NCI-H146 (cell line): ENCODE measurements around the gene KAT8.
A peak's percentile ranks its signal among the peaks of the same experiment; 100 is the strongest.
"Not testable (repeated sequence)": the region's sequence is repeated elsewhere in the genome, so short reads cannot be mapped to it uniquely, and the experiment has no call there.

Experiments used
- DNase-seq: peaks from one replicate; lab custom pipeline; 2025; lab: John Stamatoyannopoulos, UW

Gene KAT8

DNA sequence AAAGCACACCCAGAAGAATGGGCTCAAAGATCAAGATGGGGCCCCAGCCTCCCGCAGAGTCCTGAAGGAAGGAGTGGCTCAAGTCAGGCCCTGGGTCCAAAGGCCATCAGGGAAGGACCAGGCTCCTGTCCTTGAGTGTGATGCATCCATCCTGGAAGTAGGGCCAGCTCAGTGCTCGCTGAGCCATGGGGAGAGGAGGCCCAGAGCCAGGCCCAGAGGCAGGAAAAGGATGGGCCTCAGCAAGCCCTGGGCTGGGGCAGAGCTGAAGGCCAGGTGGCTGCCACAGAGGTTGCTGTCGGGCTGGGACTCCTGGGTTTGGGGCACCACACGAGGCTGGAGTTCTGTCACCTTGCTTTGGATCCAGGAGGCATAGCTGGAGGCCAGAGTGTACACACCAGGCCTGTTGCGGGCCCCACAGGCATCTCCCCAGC lies 14.4 kb downstream of the KAT8 start:
- DNase-seq = no peak

DNA sequence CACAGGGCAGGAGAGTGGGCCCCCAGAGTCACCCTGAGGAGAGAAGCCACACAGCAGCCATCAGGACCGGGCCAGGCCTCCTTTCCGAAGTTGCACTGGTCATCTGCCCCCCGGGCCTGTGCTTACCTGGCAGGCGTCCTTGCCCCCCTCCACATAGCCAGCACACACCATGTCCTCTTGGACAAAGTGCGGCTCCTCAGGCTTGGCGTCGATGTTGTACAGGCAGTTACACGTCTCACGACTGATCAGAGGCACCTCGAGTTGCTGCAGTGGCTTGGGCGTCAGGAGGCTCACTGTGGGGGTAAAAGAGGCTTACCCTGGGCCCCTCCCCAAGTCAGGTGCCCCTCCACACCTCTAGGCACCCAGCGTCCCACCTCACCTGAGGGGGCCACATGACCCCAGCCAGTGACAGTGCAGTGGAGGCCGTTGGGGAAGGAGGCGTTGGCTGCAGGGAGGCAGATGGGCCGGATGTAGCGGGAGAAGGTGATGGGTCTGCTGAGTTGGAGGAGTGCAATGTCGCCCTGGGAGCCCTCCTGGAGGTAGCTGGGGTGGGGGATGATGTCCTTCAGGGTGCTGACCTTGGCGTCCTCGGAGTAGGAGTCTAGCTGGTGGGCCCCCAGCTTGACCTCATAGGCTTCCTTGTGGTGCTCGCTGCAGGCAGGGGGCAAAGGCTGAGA lies 15.0 kb downstream of the KAT8 start:
- DNase-seq = no peak

DNA sequence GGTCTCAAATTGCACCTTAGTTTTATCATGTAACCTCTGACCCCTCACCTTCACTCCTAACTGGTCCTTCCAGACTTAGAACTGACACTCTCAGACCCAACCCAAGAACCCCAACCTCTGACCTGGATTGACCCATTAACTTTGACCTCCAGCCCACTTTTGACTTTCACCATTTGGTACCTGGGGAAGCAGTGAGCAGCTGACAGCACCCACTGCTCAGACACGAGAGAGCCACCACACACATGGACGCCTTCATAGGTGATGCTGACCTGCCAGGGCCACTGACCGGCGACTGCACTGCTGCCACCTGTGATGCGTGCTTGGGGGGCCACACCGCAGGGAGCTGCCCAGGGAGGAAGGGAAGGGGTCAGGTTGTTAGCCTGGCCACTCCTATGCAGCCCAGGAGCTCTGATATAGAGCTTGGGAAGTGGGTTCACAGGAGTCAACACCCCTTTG lies 15.6 kb downstream of the KAT8 start:
- DNase-seq = no peak

DNA sequence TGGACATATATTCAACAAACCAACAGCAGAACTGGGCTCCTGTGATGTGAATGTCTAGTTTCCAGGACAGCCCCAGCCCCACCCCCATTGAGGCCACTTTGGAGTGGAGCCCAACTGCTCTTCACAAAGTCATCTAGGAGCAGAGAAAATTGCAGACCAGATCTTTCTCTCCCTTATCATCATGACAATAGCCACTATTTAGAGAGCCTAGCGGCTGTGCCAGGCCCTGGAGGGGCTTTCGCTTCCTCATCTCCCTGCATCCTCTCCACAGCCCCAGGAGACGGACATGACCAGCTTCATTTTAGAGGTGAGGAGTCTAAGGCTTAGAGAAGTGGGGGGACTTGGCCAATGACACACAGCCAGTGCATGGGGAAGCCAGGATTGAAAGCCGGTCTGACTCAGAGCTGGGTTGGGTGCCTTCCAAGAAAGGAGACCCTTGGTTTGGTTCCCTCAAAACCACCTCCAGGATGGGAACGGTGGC lies 16.7 kb downstream of the KAT8 start:
- no peak for DNase-seq

DNA sequence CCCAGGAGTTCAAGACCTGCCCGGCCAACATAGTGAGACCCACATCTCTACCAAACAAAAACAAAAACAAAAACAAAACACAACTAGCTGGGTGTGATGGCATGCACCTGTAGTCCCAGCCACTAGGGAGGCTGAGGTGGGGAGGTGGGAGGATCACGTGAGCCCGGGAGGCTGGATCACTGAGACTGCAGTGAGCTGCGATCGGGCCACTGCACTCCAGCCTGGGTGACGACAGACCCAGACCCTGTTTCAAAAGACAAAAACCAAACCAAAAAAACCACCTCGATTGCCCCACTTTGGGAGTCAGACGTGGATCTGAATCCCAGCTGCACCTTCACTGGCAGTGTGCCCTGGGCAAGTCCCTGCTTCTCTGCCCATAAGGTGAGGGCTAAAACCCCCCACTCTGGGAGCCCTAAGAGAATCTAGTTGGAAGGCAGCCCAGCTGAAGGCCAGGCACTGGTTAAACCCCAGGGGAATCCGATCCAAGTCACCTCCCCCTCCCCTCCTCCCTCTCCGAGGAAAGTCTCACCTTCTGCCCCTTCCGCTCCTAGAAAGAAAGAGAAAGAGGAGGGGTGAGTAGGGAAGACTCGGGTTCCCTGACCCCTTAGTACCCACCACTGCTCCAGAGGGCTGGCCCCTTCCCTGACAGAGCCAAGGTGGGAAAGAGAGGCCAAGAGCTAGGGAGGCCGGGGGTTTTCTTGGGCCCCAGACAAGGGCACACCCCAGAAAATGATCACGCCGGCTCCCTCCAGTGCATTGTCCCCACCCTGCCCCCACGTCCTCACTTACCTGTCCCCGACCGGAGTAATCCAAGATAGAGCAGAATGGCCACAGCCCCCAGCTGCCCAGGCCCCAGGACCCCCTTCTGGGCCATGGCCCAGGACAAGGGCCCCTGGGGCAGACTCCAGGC lies 17.4 kb downstream of the KAT8 start:
- no peak for DNase-seq

DNA sequence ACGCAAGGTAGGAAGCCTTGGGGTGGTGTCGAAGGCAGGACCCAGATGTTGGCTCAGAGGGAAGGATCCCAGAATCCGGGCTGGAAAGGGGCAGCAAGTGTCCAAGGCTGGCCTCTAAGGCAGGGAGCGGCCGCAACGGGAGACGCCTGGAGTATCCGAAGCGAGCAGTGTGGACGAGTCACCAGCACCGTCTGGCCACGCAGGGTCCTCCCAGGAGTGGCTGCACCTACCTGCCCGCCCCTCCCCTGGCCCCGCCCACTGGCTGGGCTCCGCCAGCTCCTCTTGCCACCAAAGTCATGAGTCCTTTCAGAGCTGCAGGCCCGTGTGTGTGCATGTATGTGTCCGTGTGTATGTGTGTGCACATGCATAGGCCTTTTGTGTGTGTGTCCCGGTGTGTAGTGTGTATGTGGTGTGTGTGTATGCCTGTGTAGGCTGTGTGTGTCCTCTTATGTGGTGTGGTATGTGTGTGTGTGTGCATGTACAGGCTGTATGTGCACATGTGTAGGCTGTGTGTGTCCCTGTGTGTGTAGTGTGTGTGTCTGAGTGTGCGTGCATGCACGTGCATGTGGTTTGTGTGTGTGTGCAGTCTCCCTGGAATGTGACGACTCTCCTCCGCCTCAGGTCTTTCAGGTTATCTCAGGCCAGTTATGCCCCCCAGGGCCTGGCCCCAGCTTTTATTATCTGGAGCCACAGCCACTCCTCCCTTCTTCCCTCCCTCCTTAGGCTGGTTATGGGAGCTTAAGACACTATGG lies 18.2 kb downstream of the KAT8 start, which contains the start of gene PRSS8:
Gene PRSS8, minus strand, starts transcription at position 193 of the 752 bp plus-strand sequence. CDS start 229 bp downstream, outside the sequence.
- peak; percentile 32 for DNase-seq

DNA sequence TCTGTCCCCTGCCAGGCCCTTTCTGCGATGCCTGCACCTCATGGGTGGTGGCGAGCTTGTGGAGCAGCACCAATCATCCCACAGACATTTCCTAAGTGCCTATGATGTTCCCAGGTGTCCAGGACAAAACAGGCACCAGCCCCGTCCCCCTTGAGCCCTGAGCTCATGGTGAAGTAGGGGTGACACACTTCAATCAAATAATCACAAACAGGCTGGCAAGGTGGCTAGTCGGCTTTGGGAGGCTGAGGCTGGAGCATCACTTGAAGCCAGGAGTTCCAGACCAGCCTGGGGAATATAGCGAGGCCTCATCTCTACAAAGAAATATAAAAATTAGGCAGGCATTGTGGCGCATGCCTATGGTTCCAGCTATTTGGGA lies 18.8 kb downstream of the KAT8 start:
- no peak for DNase-seq

DNA sequence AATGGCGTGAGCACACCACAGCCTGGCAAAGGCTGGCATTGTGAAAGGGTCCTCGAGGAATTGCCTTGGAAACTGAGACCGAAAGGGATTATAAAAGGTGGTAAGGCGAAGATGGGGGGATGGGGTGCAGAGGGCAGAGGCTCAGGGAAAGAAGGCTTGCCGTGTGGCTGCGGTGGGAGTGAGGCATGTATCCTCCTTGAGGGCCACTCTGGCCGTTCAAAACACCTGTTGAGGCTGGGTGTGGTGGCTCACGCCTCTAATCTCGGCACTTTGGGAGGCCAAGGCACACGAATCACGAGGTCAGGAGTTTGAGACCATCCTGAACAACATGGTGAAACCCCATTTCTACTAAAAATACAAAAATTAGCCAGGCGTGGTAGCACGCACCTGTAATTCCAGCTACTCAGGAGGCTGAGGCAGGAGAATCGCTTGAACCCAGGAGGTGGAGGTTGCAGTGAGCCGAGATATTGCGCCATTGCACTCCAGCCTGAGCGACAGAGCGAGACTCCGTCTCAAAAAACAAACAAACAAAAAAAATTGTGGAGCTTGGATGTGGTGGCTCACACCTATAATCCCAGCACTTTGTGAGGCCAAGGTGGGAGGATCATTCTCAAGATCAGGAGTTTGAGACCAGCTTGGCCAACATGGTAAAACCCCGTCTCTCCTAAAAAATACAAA lies 19.5 kb downstream of the KAT8 start:
- not testable (repeated sequence) for DNase-seq

DNA sequence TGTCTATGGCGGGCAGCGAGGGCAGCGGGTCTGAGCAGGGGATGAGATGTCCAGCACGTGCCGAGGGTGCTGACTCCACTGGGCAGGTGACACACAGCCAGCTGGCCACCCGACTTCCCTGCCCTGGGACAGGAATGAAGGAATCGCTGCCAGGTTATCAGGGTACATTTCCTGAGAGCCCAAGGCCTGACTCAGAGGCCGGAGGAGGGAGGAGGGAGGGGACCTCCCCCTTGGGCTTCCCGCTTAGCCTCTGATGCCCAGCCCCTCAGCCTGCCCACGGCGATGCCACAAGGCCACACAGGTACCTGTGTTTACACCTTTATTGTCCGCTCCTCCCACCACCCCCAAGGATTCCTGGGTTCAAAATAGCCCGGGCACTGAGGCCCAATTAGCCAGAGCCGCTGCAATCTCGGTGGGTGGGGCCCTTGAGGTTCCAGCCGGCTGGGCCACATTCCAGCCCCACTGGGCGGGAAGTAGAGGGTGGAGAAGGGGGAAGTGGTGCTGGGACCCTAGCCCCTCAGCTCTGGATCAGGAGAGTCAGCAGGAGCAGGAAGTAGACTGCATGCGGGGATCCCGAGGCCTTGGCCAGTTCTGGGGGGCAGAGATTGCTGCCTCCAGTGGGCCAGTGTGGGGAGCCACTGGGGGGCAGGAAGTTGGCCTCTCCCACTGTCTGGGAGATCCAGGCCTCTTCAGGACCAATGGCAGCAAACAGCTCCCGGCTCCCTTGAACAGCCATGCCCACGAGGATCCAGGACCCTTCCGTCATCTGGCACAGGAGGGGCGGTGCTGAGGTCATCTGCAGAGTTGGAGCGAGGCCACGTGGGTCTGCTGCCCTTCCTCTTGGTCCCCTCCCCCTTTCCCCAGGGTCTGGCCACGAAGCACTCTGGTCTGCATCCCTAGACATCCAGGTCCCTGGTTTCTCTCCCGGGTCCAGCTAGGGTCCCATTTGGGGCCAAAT lies 21.4 kb downstream of the KAT8 start:
- no peak for DNase-seq

DNA sequence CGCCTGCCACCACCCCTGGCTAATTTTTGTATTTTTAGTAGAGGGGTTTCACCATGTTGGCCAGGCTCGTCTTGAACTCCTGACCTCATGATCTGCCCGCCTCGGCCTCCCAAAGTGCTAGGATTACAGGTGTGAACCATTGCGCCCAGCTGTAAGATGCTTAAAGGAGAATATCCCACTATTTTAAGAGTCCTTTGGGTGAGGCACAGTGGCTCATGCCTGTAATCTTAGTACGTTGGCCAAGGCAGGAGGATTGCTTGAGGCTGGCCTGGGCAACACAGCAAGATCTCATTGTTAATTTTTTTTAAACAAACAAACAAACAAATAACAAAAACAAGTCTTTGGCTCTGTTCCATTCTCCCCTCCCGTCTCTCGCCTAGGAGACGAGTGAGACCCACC lies 23.6 kb downstream of the KAT8 start:
- DNase-seq = not testable (repeated sequence)

DNA sequence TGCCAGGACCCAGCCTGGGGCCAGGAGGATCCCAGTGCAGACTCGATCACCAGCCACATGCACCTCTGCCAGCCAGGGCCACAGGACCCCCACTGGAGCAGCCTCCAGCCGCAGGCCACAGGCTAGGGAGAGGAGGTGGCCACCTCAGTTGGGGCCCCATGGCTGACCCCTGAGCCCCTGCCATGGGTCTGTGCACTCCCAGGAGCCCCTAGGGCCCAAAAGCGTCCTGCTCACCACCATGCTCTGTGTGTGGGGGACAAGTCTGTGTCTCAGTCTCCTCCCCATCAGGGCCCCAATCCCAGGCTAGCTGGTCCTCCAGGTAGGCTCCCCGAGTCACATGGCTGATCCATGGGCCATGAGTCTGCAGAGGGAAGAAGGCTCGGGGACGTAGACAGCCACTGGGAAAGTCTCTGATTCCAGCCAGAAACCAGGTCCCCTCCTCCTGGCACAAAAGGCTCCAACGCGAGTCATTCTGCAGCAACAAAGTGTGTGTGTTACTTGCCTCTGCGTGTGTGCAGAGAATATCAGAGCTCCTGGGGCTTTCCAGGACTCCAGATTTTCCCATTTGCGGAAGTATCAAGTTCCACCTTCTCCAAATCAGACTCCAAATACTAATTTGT lies 24.1 kb downstream of the KAT8 start:
- peak; percentile 58 for DNase-seq

DNA sequence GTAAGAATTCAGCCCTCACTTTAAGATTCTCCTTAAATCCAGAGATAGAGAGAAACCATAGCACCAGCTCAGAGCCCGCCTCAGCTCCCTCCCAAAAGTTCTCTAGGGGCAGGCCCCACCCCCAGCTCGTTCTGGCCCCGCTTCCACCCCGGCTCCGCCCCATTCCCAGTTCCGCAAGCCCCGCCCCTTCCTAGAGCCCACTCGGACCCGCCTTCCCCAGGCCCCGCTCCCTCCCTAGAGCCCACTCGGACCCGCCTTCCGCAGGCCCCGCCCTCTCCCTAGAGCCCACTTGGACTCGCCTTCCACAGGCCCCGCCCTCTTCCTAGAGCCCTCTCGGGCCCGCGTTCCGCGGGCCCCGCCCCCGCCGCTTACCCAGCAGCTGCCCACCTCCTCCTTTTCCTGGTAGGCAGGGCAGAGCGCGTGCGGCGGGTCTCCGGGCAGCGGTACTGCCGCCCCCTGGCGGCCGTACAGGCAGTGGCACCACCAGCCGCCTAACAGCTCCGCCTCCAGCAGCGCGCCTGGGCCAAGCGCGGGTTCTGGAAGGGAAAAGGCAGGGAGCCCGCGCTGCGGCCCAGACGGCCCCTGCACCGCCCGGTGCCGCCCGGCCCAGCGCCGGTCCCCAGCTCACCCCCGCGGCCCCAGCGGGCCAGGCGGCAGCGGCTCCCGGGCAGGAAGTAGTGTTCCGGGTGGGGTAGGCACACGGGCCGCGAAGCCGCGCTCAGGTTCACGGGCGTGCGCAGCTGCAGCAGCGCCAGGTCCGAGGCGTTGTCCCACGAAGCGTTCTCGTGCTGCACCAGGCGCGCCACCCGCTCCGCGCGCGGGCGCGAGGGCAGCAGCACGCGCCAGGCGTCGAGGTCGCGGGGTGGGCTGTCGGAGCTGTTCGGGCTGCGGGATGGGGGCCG lies 24.9 kb downstream of the KAT8 start:
- peak; percentile 100 for DNase-seq

DNA sequence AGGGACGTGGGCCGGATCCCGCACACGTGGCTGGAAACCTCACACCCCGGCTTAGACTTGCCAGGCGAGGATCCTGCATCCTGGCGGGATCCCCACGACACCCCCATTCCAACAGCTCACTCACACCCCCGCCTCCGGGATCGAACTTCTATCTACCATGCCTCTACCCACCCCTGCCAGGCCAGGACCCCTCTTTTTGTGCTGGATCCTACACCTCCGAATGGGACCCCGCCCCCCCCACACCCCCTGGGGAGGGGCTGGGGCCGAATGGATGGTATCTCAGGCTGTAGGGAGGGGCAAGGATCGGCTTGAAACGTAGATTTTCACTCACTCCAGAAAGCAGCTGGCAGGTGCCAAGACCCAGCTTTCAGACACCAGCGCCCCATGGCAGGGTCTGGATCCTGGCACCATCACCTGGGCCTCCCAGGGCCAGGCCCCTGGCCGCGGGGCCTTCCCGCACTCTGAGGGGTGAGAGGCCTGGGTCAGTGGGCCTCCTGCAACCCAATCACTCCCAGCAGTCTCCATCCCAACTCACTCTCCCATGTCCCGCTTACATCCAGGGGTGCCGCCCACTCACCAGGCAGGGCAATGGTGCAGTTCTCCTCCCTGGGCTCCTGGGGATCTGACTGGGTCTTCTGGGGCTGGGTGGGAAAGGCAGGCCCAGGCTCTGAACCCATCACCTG lies 25.7 kb downstream of the KAT8 start:
- DNase-seq = no peak

DNA sequence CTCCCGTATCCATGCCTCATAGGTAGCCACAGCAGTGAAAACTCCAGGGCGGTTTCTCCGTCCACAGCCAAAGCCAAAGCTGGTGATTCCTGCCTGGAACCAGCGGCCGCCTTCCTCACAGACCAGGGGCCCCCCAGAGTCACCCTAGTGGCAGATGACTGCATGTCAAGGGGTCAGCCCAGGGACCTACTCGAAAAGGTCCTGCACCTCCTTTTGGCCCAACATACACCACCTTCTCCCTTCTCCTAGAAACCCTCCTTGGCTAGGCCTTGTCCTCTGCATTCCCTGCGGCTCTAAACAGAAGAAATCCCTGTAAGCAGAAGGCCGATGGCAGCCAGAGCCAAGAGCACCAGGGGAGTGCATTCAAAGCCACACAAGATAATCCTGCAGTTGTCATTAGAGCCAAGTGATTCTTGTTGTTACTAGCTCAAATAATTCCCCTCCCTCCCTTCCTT lies 26.3 kb downstream of the KAT8 start:
- no peak for DNase-seq

DNA sequence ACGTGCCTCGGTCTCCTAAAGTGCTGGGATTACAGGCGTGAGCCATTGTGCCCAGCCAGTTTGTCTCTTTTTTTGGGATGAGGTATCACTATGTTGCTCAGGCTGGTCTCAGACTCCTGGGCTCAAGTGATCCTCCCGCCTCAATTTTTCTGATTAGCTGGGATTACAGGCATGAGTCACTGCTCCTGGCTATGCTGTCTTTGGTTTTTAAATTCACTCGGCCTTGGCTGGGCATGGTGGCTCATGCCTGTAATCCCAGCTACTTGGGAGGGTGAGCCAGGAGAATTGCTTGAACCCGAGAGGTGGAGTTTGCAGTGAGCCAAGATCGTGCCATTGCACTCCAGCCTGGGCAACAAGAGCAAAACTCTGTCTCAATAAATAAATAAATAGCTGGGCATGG lies 27.0 kb downstream of the KAT8 start:
- not testable (repeated sequence) for DNase-seq

DNA sequence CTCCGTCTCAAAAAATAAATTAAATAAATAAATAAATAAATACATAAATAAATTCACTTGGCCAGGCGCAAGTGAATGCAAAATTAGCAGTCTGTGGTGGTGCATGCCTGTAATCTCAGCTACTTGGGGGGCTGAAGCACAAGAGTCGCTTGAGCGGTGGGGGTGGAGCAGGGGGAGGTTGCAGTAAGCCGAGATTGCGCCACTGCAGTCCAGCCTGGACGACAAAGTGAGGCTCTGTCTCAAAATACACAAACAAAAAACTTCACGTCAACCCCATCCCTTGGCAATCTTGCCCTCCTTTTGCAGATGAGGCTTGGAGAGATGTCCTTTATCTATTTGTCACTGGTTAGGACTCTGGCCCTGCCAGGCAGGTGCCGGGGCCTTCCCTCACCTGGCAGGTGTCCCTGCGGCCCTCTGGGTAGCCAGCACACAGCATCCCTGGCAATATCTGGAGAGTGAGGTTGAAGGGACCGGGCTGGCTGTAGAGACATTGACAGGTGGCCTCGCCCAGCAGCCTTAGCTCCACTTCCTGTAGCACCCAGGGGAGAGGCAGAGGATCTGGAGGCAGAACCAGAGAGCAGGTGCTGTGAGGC lies 28.0 kb downstream of the KAT8 start:
- peak; percentile 77 for DNase-seq

DNA sequence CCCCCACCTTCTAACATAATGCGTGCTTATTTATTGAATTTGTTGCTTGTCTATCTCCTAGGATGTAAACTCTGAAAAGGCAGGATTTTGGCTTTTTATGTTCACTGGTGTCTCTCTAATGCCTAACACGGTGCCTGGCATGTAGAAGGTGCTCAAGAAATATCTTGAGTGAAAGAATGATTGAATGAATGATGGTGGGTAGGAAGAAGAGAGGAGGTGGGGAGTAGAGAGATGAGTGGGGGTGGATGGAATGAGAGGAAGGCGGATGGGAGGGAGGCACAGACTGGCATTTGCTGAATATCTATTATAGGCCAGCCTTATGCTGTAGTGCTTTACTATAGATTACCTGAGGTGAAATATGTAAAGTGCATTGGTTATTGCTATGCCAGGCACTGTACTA lies 30.1 kb downstream of the KAT8 start:
- no peak for DNase-seq

DNA sequence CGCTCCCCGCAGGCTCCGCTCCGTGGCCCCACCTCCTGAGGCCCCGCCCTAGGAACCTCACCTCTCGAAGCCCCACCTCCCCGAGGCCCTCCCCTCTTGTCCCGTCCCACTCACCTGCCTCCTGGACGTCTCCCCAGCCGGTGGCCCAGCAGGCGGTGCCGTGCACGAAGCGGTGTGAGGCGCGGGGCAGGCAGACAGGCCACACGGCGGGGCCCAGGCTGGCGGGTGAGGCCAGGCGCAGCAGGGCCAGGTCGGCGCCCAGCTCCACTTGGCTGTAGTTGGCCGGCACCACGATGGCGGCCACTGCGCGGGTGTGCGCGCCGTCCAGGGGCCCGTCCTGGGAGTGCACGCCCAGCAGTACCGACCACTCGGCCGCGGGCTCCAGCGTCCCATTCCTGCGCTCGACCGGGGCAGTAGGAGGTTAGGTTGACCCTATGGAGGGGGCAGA lies 30.8 kb downstream of the KAT8 start:
- DNase-seq = no peak
